Brain microvascular endothelial cell (primary cell): Measurements from ENCODE around the gene KIRREL3.

Source experiments
- DNase-seq: peaks from one replicate; pipeline ENCODE4 v3.0.0-alpha.2; 2020
- H3K27ac ChIP-seq: fragments of 250-450 bp; sonication (Bioruptor Pico); 2 replicates; pipeline ENCODE4 v1.5.1; 2020; ENCODE audit warnings: mild to moderate bottlenecking, moderate library complexity
- H3K27me3 ChIP-seq: fragments of 250-450 bp; sonication (Bioruptor Pico); replicated peaks from 2 replicates; pipeline ENCODE4 v1.5.1; 2020; ENCODE audit warnings: mild to moderate bottlenecking
- H3K36me3 ChIP-seq: fragments of 250-450 bp; sonication (Bioruptor Pico); replicated peaks from 2 replicates; pipeline ENCODE4 v1.5.1; 2020; ENCODE audit warnings: mild to moderate bottlenecking
- H3K4me3 ChIP-seq: 2 replicates; pipeline ENCODE4 v1.5.1; 2011; ENCODE audit warnings: low read depth, mild to moderate bottlenecking, control low read depth, low read length, moderate library complexity
- CTCF ChIP-seq: IDR thresholded peaks from 2 replicates; pipeline ENCODE4 v1.5.1; 2011; ENCODE audit warnings: low read depth, mild to moderate bottlenecking, moderate library complexity, low read length, control low read depth, inconsistent platforms; ENCODE audit errors: missing control alignments
- in situ Hi-C: cut with HindIII; loops from 2 replicates; pipeline ENCODE4 v1.10.0; 2017; ENCODE audit warnings: low sequenced_read_pairs, low pct_ligation_motif_present

The KIRREL3 gene

DNA sequence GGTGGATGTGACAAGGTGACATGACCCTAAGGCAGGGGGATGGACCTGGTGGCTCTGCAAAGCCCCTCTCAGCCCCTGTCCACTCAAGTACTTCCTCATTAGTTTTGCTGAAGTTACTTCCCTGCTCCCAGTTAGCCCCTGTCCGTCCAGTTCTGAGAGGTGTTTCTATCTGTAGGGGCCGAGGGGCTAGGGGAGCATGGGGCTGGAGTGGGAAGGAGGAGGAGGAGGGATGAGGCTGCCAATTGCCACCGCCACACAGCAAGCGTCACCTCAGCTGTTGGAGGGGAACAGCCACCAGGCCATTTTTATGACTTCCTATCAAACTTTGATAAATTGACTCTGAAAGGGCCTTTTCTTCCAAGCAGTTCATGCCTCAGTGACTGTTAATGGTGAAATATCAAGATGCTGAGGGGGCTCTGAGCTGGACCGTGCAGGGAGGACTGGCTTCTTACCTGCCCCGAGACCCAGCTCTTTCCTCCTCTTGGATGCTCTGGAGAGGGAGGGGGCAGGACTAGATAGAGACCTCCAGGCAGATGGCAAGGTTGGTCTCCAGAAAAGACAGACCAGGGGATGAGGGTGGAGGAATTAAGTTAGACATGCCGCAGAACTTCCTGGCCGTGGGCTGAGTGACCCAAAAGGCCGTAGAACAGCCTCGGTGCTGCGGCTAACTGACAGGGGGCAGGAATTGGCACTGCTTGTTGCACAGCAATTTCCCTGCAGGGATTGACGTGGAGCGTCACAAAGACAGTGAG lies 508.1 kb downstream of the KIRREL3 start:
- Histone ChIP-seq H3K27me3 (no peaks in the 10 kb centered on the region), H3K27ac (no peak overlapping the region), H3K36me3 (no peaks in the 10 kb centered on the region), H3K4me3 (no peak overlapping the region)
- in situ Hi-C loops: no loop called here
- DNase-seq: no peak
- TF ChIP-seq CTCF: no peak

DNA sequence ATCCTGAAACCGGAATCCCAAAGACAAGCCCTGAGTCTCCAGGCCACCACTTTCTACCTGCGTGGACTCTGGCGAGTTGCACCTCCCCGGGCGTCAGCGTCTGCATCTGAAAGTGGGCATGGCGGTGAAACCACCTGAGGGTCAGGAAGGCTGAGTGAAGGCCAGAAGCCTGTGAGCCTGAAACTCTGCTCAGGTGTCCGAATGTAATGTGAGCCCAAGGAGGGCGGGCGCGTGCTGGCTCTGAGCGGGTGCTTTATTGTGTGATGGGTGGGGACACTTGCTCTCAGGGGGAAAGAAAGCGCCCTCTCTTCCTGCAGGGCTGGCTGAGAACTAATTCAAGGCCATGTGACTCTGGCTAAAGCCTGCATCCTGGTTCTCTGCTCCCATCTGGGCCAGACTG lies 509.5 kb downstream of the KIRREL3 start:
- Histone ChIP-seq H3K27me3 (no peaks in the 10 kb centered on the region), H3K4me3 (no peak overlapping the region), H3K36me3 (no peaks in the 10 kb centered on the region), H3K27ac (no peak overlapping the region)
- TF ChIP-seq CTCF: no peak
- in situ Hi-C loops: no loop called here
- DNase-seq: no peak

GRCh38 chr11:126489836-126490660 lies 510.5 kb downstream of the KIRREL3 start:
- in situ Hi-C loops: no loop called here

DNA sequence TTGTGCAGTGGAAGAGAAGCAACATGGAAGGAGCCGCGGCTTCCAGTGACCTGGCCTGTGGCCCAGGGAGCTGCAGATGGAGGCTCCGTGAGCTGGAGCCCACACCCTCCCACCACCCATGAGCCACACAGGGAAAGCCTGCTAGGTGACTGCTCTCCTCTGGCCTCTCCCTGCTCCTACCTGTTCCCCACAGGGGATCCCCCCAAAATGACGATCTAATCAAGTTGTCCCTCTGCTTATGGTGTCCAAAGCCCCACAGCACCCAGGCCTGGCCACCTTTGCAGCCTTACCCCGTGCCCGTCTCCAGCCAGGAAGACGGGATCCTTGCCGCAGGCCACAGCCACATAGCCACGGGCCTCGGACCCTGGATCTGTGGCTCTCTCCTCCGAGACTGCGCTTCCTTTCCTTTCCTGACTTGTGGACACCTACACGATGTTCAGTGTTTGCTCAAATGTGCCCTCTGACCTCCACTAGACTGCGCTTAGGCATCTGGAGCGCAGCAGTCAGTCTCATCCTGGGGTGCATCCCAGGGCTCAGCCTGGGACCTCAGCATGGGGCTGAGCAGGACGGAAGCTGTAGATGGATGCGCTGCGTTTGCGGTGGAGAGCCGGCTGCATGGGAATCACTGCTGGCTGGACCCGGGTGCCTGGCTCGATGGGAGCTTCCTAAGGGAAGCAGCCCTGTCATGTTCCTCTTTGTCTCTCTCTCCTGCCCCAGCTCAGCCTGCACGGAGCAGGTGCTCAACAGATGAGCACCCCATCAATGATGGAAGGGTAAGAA lies 511.8 kb downstream of the KIRREL3 start:
- in situ Hi-C loops: no loop called here
- no peak for TF ChIP-seq CTCF
- H3K36me3 ChIP-seq: no peaks in the 10 kb centered on the region
- DNase-seq: no peak
- H3K4me3 ChIP-seq: no peak overlapping the region
- no peaks in the 10 kb centered on the region for H3K27me3 ChIP-seq
- H3K27ac ChIP-seq: no peak overlapping the region

More at GRCh38 chr11:126489836-126490660, 510.5 kb downstream of the KIRREL3 start:
- Histone ChIP-seq H3K4me3 (no peak overlapping the region), H3K27ac (no peak overlapping the region), H3K27me3 (no peaks in the 10 kb centered on the region), H3K36me3 (no peaks in the 10 kb centered on the region)
- no peak for DNase-seq
- no peak for TF ChIP-seq CTCF

GRCh38 chr11:126487711-126488110 lies 512.9 kb downstream of the KIRREL3 start:
- no peak overlapping the region for H3K27ac ChIP-seq
- no peak for TF ChIP-seq CTCF
- DNase-seq: no peak
- in situ Hi-C loops: no loop called here
- H3K4me3 ChIP-seq: no peak overlapping the region
- H3K36me3 ChIP-seq: no peaks in the 10 kb centered on the region
- H3K27me3 ChIP-seq: no peaks in the 10 kb centered on the region
